Chondrocyte (in vitro differentiated cells): ENCODE results near the gene CBFA2T2. TPM values are rescaled to one million over a fixed set of nuclear protein-coding genes. Genes with fewer than 3 reads are reported as not detected.
"Not testable (repeated sequence)": the region's sequence is repeated elsewhere in the genome, so short reads cannot be mapped to it uniquely, and the experiment has no call there.

Experiments
- DNase-seq: peaks from one replicate; pipeline ENCODE4 v3.0.0; 2021; ENCODE audit warnings: mixed read lengths, low spot score
- H3K27ac Mint-ChIP-seq: one replicate; pipeline ENCODE4 v1.8.0; 2021; ENCODE audit warnings: mild to moderate bottlenecking, moderate library complexity, mixed read lengths; ENCODE audit not compliant: unreplicated experiment
- H3K27me3 Mint-ChIP-seq: 2 replicates; pipeline ENCODE4 v1.8.0; 2021; ENCODE audit warnings: low read depth, mixed read lengths
- H3K36me3 Mint-ChIP-seq: 2 replicates; pipeline ENCODE4 v1.8.0; 2021; ENCODE audit warnings: low read depth, mixed read lengths
- H3K4me1 Mint-ChIP-seq: 2 replicates; pipeline ENCODE4 v1.8.0; 2021; ENCODE audit warnings: low read depth, mild to moderate bottlenecking, mixed read lengths
- H3K4me3 Mint-ChIP-seq: one replicate; pipeline ENCODE4 v1.8.0; 2021; ENCODE audit warnings: mild to moderate bottlenecking, moderate library complexity, mixed read lengths; ENCODE audit not compliant: unreplicated experiment
- H3K9me3 Mint-ChIP-seq: 2 replicates; pipeline ENCODE4 v1.8.0; 2021; ENCODE audit warnings: low read depth, mixed read lengths
- total RNA-seq: library from RNA; stranded (reverse); gene quantifications from 3 replicates; pipeline ENCODE4 v1.2.1, GENCODE V29; 2021
- TF ChIP-seq, protein P1 (sequence below): fragments of 200-600 bp; sonication (generic); IDR thresholded peaks from 2 replicates; pipeline ENCODE4 v1.5.0; 2021; ENCODE audit warnings: antibody characterized with exemption, mild to moderate bottlenecking, moderate library complexity

CBFA2T2 gene
- total RNA-seq, 1 donor from 2014 or later, result 23.5 TPM

DNA sequence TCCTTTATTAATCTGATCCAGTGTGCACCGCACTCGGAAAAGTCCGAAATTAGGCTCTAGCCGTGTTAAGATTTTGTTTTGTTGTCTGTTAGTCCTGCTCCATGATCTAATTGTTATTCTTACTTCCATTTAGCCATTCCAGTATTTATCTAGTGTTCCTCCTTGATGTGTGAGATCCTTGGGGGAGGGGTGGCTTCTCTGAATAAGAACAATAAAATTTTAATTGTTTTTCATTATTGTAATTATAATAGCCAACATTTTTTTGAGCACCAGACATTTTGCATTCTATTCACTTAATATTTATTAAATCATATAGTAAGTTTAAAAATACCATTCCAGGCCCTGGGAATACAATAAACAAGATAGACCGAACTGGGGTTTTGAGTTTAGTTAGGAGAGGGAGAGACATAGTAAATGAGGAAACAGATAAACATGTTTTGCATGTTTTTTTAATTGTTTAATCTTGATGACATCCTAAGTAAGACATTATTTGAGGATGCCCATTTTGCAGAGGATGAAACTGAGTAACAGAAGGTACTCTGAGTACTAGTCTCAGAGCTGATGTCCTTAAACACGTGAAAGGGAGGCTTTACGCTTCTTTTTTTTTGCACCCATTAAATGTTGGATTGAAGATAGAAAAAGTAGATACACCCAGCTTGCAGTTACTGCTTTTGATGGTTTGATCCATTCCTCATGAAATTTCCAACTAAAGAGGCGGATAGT lies 1.2 kb downstream of the CBFA2T2 start:
- TF ChIP-seq, protein P1, sequence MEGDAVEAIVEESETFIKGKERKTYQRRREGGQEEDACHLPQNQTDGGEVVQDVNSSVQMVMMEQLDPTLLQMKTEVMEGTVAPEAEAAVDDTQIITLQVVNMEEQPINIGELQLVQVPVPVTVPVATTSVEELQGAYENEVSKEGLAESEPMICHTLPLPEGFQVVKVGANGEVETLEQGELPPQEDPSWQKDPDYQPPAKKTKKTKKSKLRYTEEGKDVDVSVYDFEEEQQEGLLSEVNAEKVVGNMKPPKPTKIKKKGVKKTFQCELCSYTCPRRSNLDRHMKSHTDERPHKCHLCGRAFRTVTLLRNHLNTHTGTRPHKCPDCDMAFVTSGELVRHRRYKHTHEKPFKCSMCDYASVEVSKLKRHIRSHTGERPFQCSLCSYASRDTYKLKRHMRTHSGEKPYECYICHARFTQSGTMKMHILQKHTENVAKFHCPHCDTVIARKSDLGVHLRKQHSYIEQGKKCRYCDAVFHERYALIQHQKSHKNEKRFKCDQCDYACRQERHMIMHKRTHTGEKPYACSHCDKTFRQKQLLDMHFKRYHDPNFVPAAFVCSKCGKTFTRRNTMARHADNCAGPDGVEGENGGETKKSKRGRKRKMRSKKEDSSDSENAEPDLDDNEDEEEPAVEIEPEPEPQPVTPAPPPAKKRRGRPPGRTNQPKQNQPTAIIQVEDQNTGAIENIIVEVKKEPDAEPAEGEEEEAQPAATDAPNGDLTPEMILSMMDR, result no peak
- Mint-ChIP-seq H3K27ac (peak overlapping the region; percentile 89), H3K27me3 (no peaks in the 10 kb centered on the region), H3K4me3 (peak overlapping the region; percentile 85), H3K9me3 (no peaks in the 10 kb centered on the region), H3K4me1 (peaks cover 14% of the 10 kb centered on the region), H3K36me3 (no peaks in the 10 kb centered on the region)
- no peak for DNase-seq

GRCh38 chr20:33493076-33493766 lies 3.3 kb downstream of the CBFA2T2 start:
- Mint-ChIP-seq H3K4me1 (peaks cover 14% of the 10 kb centered on the region), H3K27ac (no peak overlapping the region), H3K27me3 (no peaks in the 10 kb centered on the region), H3K36me3 (peaks cover 2% of the 10 kb centered on the region), H3K4me3 (no peak overlapping the region), H3K9me3 (no peaks in the 10 kb centered on the region)
- no peak for DNase-seq
- TF ChIP-seq, protein P1, result no peak

DNA sequence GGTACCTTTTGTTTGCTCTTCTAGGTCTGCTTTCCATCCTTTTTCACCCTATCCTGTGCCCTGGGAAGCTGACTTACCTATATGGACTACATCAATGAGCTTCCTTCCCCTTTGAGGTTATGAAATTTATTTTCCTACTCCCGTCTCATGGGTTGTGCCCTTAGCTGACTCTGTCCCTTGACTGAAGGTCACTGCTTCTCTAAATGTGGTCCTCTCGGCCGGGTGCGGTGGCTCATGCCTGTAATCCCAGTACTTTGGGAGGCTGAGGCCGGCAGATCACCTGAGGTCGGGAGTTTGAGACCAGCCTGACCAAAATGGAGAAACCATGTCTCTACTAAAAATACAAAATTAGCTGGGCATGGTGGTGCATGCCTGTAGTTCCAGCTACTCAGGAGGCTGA lies 6.9 kb downstream of the CBFA2T2 start:
- not testable (repeated sequence) for H3K36me3 Mint-ChIP-seq, DNase-seq, H3K27ac Mint-ChIP-seq, H3K9me3 Mint-ChIP-seq, H3K27me3 Mint-ChIP-seq, H3K4me3 Mint-ChIP-seq
- H3K4me1 Mint-ChIP-seq, result peaks cover 17% of the 10 kb centered on the region

GRCh38 chr20:33499355-33499754 lies 9.5 kb downstream of the CBFA2T2 start:
- TF ChIP-seq, protein P1, result no peak
- no peak overlapping the region for H3K4me3 Mint-ChIP-seq
- peaks cover 14% of the 10 kb centered on the region for H3K4me1 Mint-ChIP-seq
- H3K36me3 Mint-ChIP-seq, result peaks cover 2% of the 10 kb centered on the region
- H3K27me3 Mint-ChIP-seq, result no peaks in the 10 kb centered on the region
- H3K27ac Mint-ChIP-seq, result no peak overlapping the region
- DNase-seq, result no peak
- no peaks in the 10 kb centered on the region for H3K9me3 Mint-ChIP-seq

- TF ChIP-seq, protein P1, result no peak
- Mint-ChIP-seq H3K36me3 (peaks cover 2% of the 10 kb centered on the region), H3K4me1 (peaks cover 14% of the 10 kb centered on the region), H3K9me3 (no peaks in the 10 kb centered on the region), H3K27ac (peak overlapping the region; percentile 50), H3K27me3 (no peaks in the 10 kb centered on the region), H3K4me3 (no peak overlapping the region)
- DNase-seq, result no peak
Measured at GRCh38 chr20:33501000-33501399, 11.1 kb downstream of the CBFA2T2 start.
